Measurements from ENCODE around the gene WDFY2.

GRCh38 chr13:51644654-51645053 is 60.4 kb downstream of the WDFY2 start:
- TF ChIP-seq EZH2 (IDR thresholded peaks at IDR 0.05; ENCODE audit: low read depth) (no peak), CTCF (conservative IDR thresholded peaks at IDR 0.05) (no peak)

Data from PC-9 (cell line).